Jurkat, Clone E6-1 (cell line): ENCODE data around the gene DAP3.
"Not testable (repeated sequence)": the region's sequence is repeated elsewhere in the genome, so short reads cannot be mapped to it uniquely, and the experiment has no call there.

Source experiments
- DNase-seq: peaks from one replicate; pipeline ENCODE4 v3.0.0-alpha.2; 2011; ENCODE audit warnings: low read depth, low spot score
- H3K4me3 ChIP-seq: 2 replicates; pipeline ENCODE4 v1.5.1; 2011; ENCODE audit warnings: mild to moderate bottlenecking, low read length, control low read depth, moderate library complexity

DAP3 gene

DNA sequence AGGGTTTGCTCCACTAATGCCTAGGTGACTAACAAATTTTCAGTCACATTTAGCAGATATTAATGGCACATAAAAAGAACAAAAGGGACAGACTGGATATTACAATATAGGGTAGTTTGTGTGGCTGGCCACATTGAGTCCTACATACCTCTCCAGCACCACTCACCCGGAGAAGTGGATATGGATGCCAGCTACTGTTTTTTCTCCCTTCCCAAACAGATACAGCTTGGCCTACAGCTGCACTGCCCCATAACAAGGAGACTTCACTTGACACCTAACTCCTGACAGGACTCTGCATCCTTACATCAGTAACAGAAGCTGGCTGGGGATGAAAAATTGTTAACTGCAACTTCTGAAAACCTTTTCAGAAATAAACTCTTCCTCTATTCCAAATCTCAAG, 9.9 kb upstream of the DAP3 start:
- not testable (repeated sequence) for H3K4me3 ChIP-seq, DNase-seq

DNA sequence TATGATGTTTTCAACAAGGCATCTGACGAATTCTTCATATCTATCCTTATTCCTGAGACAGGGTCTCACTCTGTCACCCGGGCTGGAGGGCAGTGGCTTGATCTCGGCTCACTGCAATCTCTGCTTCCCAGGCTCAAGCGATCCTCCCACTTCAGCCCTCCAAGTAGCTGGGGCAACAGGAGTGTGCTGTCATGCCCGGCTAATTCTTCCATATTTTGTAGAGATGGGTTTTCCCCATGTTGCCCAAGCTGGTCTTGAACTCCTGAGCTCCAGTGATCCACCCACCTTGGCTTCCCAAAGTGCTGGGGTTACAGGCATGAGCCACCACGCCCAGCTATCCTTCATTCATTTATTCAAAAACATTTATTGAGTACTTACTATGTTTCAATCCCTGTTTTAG, 8.4 kb upstream of the DAP3 start:
- H3K4me3 ChIP-seq = no peak overlapping the region
- DNase-seq = no peak

- H3K4me3 ChIP-seq = no peak overlapping the region
- DNase-seq = no peak
These were observed 7.1 kb upstream of the DAP3 start for GRCh38 chr1:155681776-155682175.

GRCh38 chr1:155687705-155688323, 1.1 kb upstream of the DAP3 start:
- not testable (repeated sequence) for DNase-seq
- H3K4me3 ChIP-seq = peak overlapping the region; percentile 92

DNA sequence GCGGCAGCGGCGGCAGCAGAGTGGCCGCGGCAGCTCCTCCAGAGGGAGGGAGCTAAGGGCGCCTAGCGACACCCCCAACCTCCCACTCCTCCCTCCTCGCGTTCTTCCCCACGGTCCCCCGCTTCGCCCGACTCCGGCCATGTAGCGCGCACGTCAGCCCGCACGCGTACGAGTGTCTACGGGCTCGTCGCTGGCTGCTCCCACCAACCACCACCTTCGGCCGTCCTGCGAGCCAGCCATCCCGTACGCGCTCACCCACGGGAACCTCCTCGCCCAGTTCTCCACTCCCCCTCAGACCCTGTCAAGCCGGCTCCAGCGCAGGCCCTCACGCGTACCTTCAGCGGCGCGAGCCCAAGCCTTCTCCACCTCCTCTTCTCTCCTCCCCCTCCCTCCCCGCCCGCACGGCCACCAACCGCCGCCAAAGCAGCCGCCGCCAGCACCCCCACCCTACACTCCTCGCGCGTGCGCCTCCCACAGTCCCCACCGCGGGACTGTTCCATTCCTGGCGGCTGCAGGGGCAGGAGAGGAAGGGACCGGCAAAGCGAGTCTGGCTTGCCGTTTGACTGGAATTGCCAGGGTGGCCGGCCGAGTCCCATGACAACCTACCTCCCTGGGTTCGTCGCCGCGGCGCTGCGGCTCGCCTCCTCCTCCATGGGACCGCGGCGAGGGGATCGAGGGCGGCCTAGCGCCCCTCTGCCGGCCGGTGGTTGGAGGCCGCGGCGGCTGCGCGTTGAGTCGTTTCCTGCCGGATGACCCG, 389 bp upstream of the DAP3 start, which contains the start of gene YY1AP1:
YY1AP1 (minus strand) TSS at position 451 of the 757 bp plus-strand sequence. CDS start 8,338 bp downstream, outside the sequence.
- peak within 1 kb of the TSS; percentile 92 for H3K4me3 ChIP-seq
- DNase-seq = peak; percentile 85

DNA sequence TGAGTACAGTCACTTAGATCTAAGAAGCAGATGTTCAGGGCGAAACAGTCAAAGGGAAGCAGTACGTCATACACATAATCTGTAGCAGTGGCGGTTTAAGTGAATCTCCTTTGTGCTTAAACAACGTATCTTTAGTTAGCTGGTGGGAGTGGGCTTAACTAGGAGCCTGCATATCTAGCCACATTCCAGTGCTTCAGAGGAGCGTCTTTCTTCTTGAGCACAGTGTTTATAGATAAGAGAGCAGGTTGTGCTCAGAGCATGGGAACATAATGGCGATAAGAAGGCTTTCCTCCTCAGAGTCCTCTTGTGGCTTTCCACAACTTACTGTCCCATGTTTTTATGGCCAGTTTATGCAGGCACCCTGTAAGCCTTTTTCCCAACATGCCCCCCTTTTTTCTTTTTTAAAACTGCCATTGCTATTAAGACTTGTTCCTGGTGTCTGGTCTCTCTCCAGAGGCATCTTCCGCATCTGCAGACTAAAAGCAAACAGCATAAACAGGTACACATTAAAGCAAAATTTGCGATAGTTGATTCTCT, 3.2 kb downstream of the DAP3 start:
- no peak overlapping the region for H3K4me3 ChIP-seq
- DNase-seq = no peak

DNA sequence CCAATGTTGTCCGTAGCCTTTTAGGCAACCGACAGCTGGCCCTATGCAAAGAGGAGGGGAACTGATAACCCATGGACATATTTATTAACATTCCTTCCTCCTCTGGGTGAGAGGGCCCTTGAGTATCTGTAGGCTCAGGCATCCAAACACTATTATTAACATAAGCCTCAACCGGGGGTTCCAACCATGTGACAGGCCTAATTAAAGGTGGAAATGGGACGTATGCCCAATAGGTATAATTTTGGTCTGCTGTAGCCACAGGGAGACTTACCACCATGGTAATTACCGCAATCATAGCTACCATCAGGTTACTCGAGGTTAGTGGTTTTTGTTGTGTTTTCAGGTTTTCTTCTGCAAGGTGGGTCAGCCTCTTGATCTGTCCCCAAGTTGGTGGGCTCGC, 5.3 kb downstream of the DAP3 start:
- H3K4me3 ChIP-seq = no peak overlapping the region
- no peak for DNase-seq

DNA sequence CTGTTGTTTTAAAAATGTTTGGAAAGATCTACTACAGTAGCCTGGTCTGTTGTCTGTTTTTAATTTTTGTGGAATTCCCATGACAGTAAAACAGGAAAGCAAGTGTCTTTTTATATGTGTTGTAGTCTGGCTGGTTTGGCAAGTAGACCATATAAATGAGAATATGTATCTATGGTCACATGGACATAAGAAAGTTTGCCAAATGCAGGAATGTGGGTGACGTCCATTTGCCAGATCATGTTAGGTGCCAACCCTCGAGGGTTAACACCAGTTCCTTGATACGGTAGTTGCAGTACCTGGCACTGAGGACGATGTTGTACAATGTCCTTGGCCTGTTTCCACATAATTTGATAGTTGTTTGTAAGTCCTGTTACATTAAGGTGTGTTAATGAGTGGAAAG, 6.2 kb downstream of the DAP3 start:
- DNase-seq = no peak
- H3K4me3 ChIP-seq = no peak overlapping the region

DNA sequence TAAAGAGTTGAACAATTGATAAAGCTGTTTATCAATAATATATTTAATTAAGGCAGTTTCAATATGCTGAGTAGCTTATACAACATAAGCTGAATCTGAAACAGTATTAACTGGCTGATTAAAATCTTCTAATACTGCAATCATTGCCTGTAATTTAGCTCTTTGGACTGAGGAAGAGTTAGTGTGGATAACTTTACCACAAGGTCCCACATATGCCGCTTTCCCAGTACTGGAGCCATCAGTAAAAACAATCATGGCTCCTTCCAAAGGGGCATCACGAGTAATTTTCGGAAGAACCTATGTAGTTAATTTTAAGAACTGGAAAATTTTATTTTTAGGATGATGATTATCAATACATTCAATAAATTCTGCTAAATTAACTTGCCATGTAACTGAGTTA, 6.7 kb downstream of the DAP3 start:
- H3K4me3 ChIP-seq = no peak overlapping the region
- no peak for DNase-seq

GRCh38 chr1:155696524-155696923, 7.6 kb downstream of the DAP3 start:
- DNase-seq = no peak
- no peak overlapping the region for H3K4me3 ChIP-seq

GRCh38 chr1:155697046-155697445, 8.2 kb downstream of the DAP3 start:
- DNase-seq = no peak
- H3K4me3 ChIP-seq = no peak overlapping the region

- H3K4me3 ChIP-seq, DNase-seq: not testable (repeated sequence)
These were observed 8.7 kb downstream of the DAP3 start for GRCh38 chr1:155697616-155698015.

- no peak overlapping the region for H3K4me3 ChIP-seq
- no peak for DNase-seq
These were observed 9.6 kb downstream of the DAP3 start for GRCh38 chr1:155698382-155699038.

GRCh38 chr1:155699062-155699461, 10.2 kb downstream of the DAP3 start:
- not testable (repeated sequence) for DNase-seq, H3K4me3 ChIP-seq

- DNase-seq, H3K4me3 ChIP-seq: not testable (repeated sequence)
These were observed 12.8 kb downstream of the DAP3 start for GRCh38 chr1:155701675-155702074.

DNA sequence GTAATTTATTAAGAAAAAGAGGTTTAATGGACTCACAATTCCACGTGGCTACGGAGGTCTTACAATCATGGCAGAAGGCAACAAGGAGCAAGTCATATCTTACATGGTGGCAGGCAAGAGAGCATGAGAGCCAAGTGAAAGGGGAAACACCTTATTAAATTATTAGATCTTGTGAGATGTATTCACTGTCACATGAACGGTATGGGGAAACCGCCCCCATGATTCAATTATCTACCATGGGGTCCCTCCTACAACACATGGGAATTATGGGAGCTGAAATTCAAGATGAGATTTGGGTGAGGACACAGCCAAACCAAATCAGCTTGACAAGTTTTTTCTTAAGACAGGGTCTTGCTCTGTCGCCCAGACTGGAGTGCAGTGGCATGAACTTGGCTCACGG, 14.3 kb downstream of the DAP3 start:
- no peak for DNase-seq
- no peak overlapping the region for H3K4me3 ChIP-seq

GRCh38 chr1:155704414-155704813, 15.5 kb downstream of the DAP3 start:
- DNase-seq, H3K4me3 ChIP-seq: not testable (repeated sequence)

- DNase-seq = no peak
- no peak overlapping the region for H3K4me3 ChIP-seq
These were observed 17.2 kb downstream of the DAP3 start for GRCh38 chr1:155706139-155706538.

- H3K4me3 ChIP-seq = no peak overlapping the region
- no peak for DNase-seq
These were observed 20.5 kb downstream of the DAP3 start for GRCh38 chr1:155709391-155709790.

DNA sequence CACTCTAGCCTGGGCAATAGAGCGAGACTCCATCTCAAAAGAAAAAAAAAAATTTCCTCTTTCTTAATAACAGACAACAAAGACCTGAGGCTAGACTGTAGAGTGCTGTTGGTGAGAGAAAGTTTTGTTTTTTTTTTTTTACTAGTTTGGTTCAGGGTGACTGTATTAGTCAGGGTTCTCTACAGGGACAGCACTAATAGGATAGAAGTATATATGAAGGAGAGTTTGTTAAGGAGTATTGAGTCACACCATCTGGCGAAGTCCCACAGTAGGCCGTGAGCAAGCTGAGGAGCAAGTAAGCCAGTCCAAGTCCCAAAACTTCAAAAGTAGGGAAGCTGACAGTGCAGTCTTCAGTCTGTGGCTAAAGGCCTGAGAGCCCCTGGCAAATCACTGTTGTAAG, 22.6 kb downstream of the DAP3 start:
- DNase-seq, H3K4me3 ChIP-seq: not testable (repeated sequence)
